Thoracic aorta (tissue), 2 donors: Measurements from ENCODE around the gene SHISA8. TPM values are rescaled to one million over a fixed set of nuclear protein-coding genes. Genes with fewer than 3 reads are reported as not detected.

Source experiments
- ATAC-seq: fragments of 150-250 bp; one replicate; pipeline ENCODE4 v1.8.0; 2017; ENCODE audit warnings: low read depth; ENCODE audit not compliant: insufficient number of reproducible peaks, low FRiP score
- DNase-seq: peaks from one replicate; pipeline ENCODE4 v3.0.0-alpha.2; 2020; ENCODE audit warnings: low spot score
- H3K27ac ChIP-seq, 2 donors: fragments of 200-600 bp; sonication (generic); 1 replicate in 1 of 2; 2 replicates in 1 of 2; pipeline ENCODE4 v1.5.1; 2016; ENCODE audit warnings: mild to moderate bottlenecking in 2 of 2, moderate library complexity in 2 of 2
- H3K27me3 ChIP-seq: fragments of 200-600 bp; sonication (generic); replicated peaks from 2 replicates; pipeline ENCODE4 v1.6.0; 2016; ENCODE audit warnings: mild to moderate bottlenecking; ENCODE audit not compliant: insufficient read depth
- H3K36me3 ChIP-seq: fragments of 200-600 bp; sonication (generic); one replicate; pipeline ENCODE4 v1.5.1; 2016
- H3K4me1 ChIP-seq, 2 donors: fragments of 200-600 bp; sonication (generic); 1 replicate in 1 of 2; 2 replicates in 1 of 2; pipeline versions ENCODE4 v1.5.1 to v1.6.0; 2016; ENCODE audit warnings: low read depth in 2 of 2, mild to moderate bottlenecking in 1 of 2; ENCODE audit not compliant: control insufficient read depth in 1 of 2
- H3K4me3 ChIP-seq: fragments of 200-600 bp; sonication (generic); 2 replicates; pipeline ENCODE4 v1.5.1; 2016; ENCODE audit warnings: mild to moderate bottlenecking
- H3K9me3 ChIP-seq: fragments of 200-600 bp; sonication (generic); 2 replicates; pipeline ENCODE4 v1.5.1; 2016
- total RNA-seq, 2 donors: library from RNA; depleted of rRNA; stranded (reverse); fragments of >200 nt; gene quantifications; one replicate each; pipeline versions ENCODE4 v1.1.0 to v1.2.3, GENCODE V29; 2016
- TF ChIP-seq, protein P1 (sequence below): fragments of 200-600 bp; sonication (generic); IDR thresholded peaks from one replicate; pipeline ENCODE4 v1.5.1; 2019; ENCODE audit warnings: antibody characterized with exemption

Gene SHISA8
- total RNA-seq, 2 donors from 2014 or later: not detected

GRCh38 chr22:41888627-41889200 is 26.2 kb downstream of the SHISA8 start:
- Histone ChIP-seq H3K9me3 (no peaks in the 10 kb centered on the region), H3K27me3 (no peaks in the 10 kb centered on the region), H3K4me3 (no peak overlapping the region), H3K4me1 (no peaks in the 10 kb centered on the region), H3K36me3 (peaks cover 51% of the 10 kb centered on the region), H3K27ac (no peak overlapping the region)
- TF ChIP-seq, protein P1, sequence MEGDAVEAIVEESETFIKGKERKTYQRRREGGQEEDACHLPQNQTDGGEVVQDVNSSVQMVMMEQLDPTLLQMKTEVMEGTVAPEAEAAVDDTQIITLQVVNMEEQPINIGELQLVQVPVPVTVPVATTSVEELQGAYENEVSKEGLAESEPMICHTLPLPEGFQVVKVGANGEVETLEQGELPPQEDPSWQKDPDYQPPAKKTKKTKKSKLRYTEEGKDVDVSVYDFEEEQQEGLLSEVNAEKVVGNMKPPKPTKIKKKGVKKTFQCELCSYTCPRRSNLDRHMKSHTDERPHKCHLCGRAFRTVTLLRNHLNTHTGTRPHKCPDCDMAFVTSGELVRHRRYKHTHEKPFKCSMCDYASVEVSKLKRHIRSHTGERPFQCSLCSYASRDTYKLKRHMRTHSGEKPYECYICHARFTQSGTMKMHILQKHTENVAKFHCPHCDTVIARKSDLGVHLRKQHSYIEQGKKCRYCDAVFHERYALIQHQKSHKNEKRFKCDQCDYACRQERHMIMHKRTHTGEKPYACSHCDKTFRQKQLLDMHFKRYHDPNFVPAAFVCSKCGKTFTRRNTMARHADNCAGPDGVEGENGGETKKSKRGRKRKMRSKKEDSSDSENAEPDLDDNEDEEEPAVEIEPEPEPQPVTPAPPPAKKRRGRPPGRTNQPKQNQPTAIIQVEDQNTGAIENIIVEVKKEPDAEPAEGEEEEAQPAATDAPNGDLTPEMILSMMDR: no peak
- ATAC-seq: no peak
- no peak for DNase-seq

DNA sequence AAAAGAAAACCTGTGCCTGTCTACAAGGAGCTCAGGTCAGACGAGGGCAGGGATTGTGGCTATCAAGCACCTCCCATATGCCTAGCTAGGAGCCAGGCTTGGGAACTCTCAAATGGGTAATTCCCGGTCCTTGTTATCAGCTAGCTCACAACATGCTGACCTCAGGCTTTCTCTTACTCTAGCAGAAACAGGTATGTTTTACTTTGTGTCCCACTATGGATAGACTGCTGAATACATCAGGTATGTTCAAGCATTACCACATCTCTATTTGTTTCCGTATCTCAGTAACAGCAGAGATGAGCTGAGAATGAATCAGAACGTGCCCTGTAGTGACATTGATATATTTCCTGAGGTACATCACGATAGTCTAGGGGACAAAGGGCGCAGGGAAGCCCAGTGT is 29.4 kb downstream of the SHISA8 start:
- Histone ChIP-seq H3K36me3 (peaks cover 57% of the 10 kb centered on the region), H3K27me3 (no peaks in the 10 kb centered on the region), H3K4me1 (no peaks in the 10 kb centered on the region), H3K27ac (no peak overlapping the region), H3K9me3 (no peaks in the 10 kb centered on the region), H3K4me3 (no peak overlapping the region)
- ATAC-seq: no peak
- no peak for DNase-seq
- TF ChIP-seq, protein P1: no peak

DNA sequence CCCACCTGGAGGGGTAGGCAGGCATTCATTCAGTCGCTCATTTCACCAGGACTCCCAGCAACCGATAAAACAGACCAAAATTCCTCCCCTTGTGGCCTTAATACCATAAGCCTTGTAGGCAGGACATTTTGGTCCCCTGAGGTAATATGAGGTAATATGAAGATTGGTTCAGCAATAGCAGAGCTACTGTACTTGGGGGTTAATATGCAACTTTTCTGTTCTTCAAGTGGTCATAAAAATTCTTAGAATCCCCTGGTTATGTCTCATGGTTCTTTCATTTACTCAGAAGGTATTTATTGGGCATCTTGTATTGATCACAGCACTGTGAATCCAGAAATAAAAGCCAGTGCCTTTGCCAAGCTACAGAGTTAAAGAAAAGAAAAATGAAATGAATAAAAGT is 29.8 kb downstream of the SHISA8 start:
- Histone ChIP-seq H3K9me3 (no peaks in the 10 kb centered on the region), H3K4me3 (no peak overlapping the region), H3K27me3 (no peaks in the 10 kb centered on the region), H3K4me1 (no peaks in the 10 kb centered on the region), H3K27ac (no peak overlapping the region), H3K36me3 (peaks cover 56% of the 10 kb centered on the region)
- TF ChIP-seq, protein P1: no peak
- DNase-seq (no peak), ATAC-seq (no peak)

- no peaks in the 10 kb centered on the region for H3K4me1 ChIP-seq
- H3K27ac ChIP-seq: no peak overlapping the region
- DNase-seq: no peak
- no peaks in the 10 kb centered on the region for H3K9me3 ChIP-seq
- no peaks in the 10 kb centered on the region for H3K27me3 ChIP-seq
- no peak for ATAC-seq
- H3K36me3 ChIP-seq: peaks cover 52% of the 10 kb centered on the region
- TF ChIP-seq, protein P1: no peak
- no peak overlapping the region for H3K4me3 ChIP-seq
Measured at GRCh38 chr22:41883400-41883799, 31.5 kb downstream of the SHISA8 start.

DNA sequence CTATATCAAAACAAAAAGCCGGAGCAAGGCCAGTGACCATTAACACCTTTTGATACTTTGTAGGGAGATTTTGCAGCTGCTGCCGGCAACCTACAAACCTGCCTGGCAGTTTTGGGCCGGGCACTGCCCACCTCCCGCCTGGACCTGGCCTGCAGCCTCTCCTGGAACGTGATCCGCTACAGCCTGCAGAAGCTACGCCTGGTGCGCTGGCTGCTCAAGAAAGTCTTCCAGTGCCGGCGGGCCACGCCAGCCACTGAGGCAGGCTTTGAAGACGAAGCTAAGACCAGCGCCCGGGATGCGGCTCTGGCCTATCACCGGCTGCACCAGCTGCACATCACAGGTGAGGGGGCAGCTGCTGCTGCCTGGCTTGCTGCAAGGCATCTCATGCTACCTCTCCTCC is 34.2 kb downstream of the SHISA8 start:
- H3K27ac ChIP-seq: no peak overlapping the region
- no peak overlapping the region for H3K4me3 ChIP-seq
- TF ChIP-seq, protein P1: no peak
- DNase-seq (no peak), ATAC-seq (no peak)
- H3K9me3 ChIP-seq: no peaks in the 10 kb centered on the region
- H3K36me3 ChIP-seq: peaks cover 51% of the 10 kb centered on the region
- no peaks in the 10 kb centered on the region for H3K4me1 ChIP-seq
- H3K27me3 ChIP-seq: no peaks in the 10 kb centered on the region
